NCI-H146 treated with DMSO at 0.1 percent for 48 hours (cell line): ENCODE data around the gene ZNF296.
A peak's percentile ranks its signal among the peaks of the same experiment; 100 is the strongest.

Experiments used
- DNase-seq: peaks from one replicate; lab custom pipeline; 2025; ENCODE audit not compliant: unreplicated experiment; lab: John Stamatoyannopoulos, UW

ZNF296 gene

GRCh38 chr19:45087531-45087930 is 11.3 kb upstream of the ZNF296 start:
- no peak for DNase-seq

- DNase-seq: no peak
These were observed 10.2 kb upstream of the ZNF296 start for GRCh38 chr19:45086480-45086879.

- DNase-seq: no peak
These were observed 5.9 kb upstream of the ZNF296 start for GRCh38 chr19:45082170-45082569.

GRCh38 chr19:45079911-45080370 is 3.7 kb upstream of the ZNF296 start:
- DNase-seq: no peak

GRCh38 chr19:45079063-45079910 is 3.0 kb upstream of the ZNF296 start, which contains the start of gene GEMIN7:
TSS of gene GEMIN7 (plus strand) at chr19:45079260. CDS start at chr19:45090115, 10,855 bp downstream.
- peak; percentile 91 for DNase-seq

GRCh38 chr19:45078390-45079062 is 2.2 kb upstream of the ZNF296 start:
- no peak for DNase-seq

- DNase-seq: no peak
These were observed 813 bp upstream of the ZNF296 start for GRCh38 chr19:45076851-45077730.

- DNase-seq: peak; percentile 62
These were observed 813 bp downstream of the ZNF296 start for GRCh38 chr19:45075301-45076028.

- DNase-seq: no peak
These were observed 1.5 kb downstream of the ZNF296 start for GRCh38 chr19:45074744-45075300.

- DNase-seq: no peak
These were observed 4.1 kb downstream of the ZNF296 start for GRCh38 chr19:45071969-45072790.

GRCh38 chr19:45071545-45071938 is 4.7 kb downstream of the ZNF296 start:
- DNase-seq: no peak

GRCh38 chr19:45070861-45071544 is 5.3 kb downstream of the ZNF296 start:
- DNase-seq: no peak

GRCh38 chr19:45070214-45070613 is 6.1 kb downstream of the ZNF296 start:
- DNase-seq: no peak

- DNase-seq: no peak
These were observed 7.2 kb downstream of the ZNF296 start for GRCh38 chr19:45069056-45069455.

- no peak for DNase-seq
These were observed 8.2 kb downstream of the ZNF296 start for GRCh38 chr19:45068041-45068440.

- DNase-seq: no peak
These were observed 9.2 kb downstream of the ZNF296 start for GRCh38 chr19:45066921-45067661.

- DNase-seq: no peak
These were observed 12.2 kb downstream of the ZNF296 start for GRCh38 chr19:45063851-45064801.
